H1 (cell line): Measurements from ENCODE around the gene SH3RF2. TPM values are rescaled to one million over a fixed set of nuclear protein-coding genes. Genes with fewer than 3 reads are reported as not detected.

Source experiments
- CTCF ChIA-PET: fragments of 300-600 bp; sonication (Branson Sonifier 250); formaldehyde crosslinking; loops from one replicate; lab custom pipeline; 2021; ENCODE audit not compliant: partially characterized antibody; lab: Charles Lee
- POLR2A ChIA-PET: fragments of 300-600 bp; sonication (Branson Sonifier 250); formaldehyde crosslinking; loops from one replicate; lab custom pipeline; 2021; ENCODE audit warnings: inconsistent platforms; ENCODE audit not compliant: partially characterized antibody; lab: Charles Lee
- DNase-seq, 2 experiments: peaks; one replicate each; pipeline versions ENCODE4 v3.0.0 to v3.0.0-alpha.2; 2010 to 2022; ENCODE audit warnings: low spot score in 2 of 2, low read depth in 1 of 2, mixed read lengths in 1 of 2
- FAIRE-seq: peaks from 2 replicates; lab custom pipeline; 2011; peaks lifted over from hg19 to GRCh38; lab: Jason Lieb, UNC
- H2AFZ ChIP-seq: 2 replicates; pipeline ENCODE4 v1.8.1; 2012; ENCODE audit warnings: low read length, inconsistent platforms
- H2AK5ac ChIP-seq: 2 replicates; pipeline ENCODE4 v1.6.1; 2013; ENCODE audit warnings: low read depth, low read length
- H2BK120ac ChIP-seq: replicated peaks from 2 replicates; pipeline ENCODE3; 2013; ENCODE audit warnings: low read depth, low read length, inconsistent platforms
- H2BK12ac ChIP-seq: 2 replicates; pipeline ENCODE4 v1.6.1; 2013; ENCODE audit warnings: low read depth, low read length
- H2BK15ac ChIP-seq: 2 replicates; pipeline ENCODE4 v1.6.1; 2013; ENCODE audit warnings: low read length
- H2BK20ac ChIP-seq: 2 replicates; pipeline ENCODE4 v1.6.1; 2013; ENCODE audit warnings: low read length
- H2BK5ac ChIP-seq: 2 replicates; pipeline ENCODE4 v1.6.1; 2013; ENCODE audit warnings: low read depth, low read length
- H3K14ac ChIP-seq: 2 replicates; pipeline ENCODE4 v1.6.1; 2013; ENCODE audit warnings: inconsistent platforms; ENCODE audit not compliant: insufficient read length
- H3K18ac ChIP-seq: 2 replicates; pipeline ENCODE4 v1.6.1; 2013; ENCODE audit warnings: low read length; ENCODE audit errors: extremely low read depth
- H3K23ac ChIP-seq: 2 replicates; pipeline ENCODE4 v1.6.1; 2013; ENCODE audit warnings: inconsistent platforms; ENCODE audit not compliant: insufficient read length
- H3K23me2 ChIP-seq: 2 replicates; pipeline ENCODE4 v1.6.1; 2013; ENCODE audit warnings: low read depth, low read length
- H3K27ac ChIP-seq: 2 replicates; pipeline ENCODE4 v1.6.1; 2011; ENCODE audit warnings: low read depth, low read length, inconsistent platforms
- H3K27me3 ChIP-seq, 4 experiments: replicated peaks in 1 of 4; 1 replicate in 1 of 4; 2 replicates in 3 of 4; pipeline versions ENCODE4 v1.6.1 to v1.8.1; 2011 to 2013; ENCODE audit warnings: low read length in 3 of 4, mild to moderate bottlenecking in 3 of 4, inconsistent platforms in 2 of 4, mixed read lengths in 2 of 4, moderate library complexity in 1 of 4; ENCODE audit not compliant: control insufficient read depth in 3 of 4, insufficient read depth in 3 of 4; ENCODE audit errors: extremely low read depth in 1 of 4
- H3K36me3 ChIP-seq, 4 experiments: 2 replicates each; pipeline versions ENCODE4 v1.6.1 to v1.8.1; 2011 to 2013; ENCODE audit warnings: mild to moderate bottlenecking in 4 of 4, low read length in 3 of 4, moderate library complexity in 2 of 4, control low read depth in 1 of 4, inconsistent platforms in 1 of 4; ENCODE audit not compliant: insufficient read depth in 4 of 4, control insufficient read depth in 2 of 4
- H3K4ac ChIP-seq: replicated peaks from 2 replicates; pipeline ENCODE3; 2013; ENCODE audit warnings: low read length, low read depth, mixed read lengths, inconsistent platforms; ENCODE audit not compliant: insufficient read length
- H3K4me1 ChIP-seq, 4 experiments: replicated peaks in 1 of 4; 1 replicate in 1 of 4; 2 replicates in 3 of 4; pipeline versions ENCODE4 v1.6.1 to v1.8.1; 2011 to 2013; ENCODE audit warnings: low read length in 3 of 4, inconsistent platforms in 2 of 4, mixed read lengths in 1 of 4; ENCODE audit not compliant: insufficient read depth in 4 of 4, control insufficient read depth in 3 of 4
- H3K4me2 ChIP-seq, 2 experiments: 2 replicates each; pipeline versions ENCODE4 v1.6.1 to v1.8.1; 2011 to 2013; ENCODE audit warnings: low read depth in 2 of 2, low read length in 2 of 2, control low read depth in 1 of 2, inconsistent platforms in 1 of 2, mild to moderate bottlenecking in 1 of 2; ENCODE audit not compliant: insufficient read depth in 1 of 2
- H3K4me3 ChIP-seq, 4 experiments: fragments of 200-600, 300-600 bp in 1 of 4; sonication (generic), shearing (Covaris generic), sonication (Bioruptor Twin) in 1 of 4; 2 replicates each; pipeline versions ENCODE4 v1.5.1 to v1.8.1; 2011 to 2016; ENCODE audit warnings: low read length in 4 of 4, low read depth in 3 of 4, control low read depth in 2 of 4, inconsistent platforms in 2 of 4, mild to moderate bottlenecking in 2 of 4, mixed read lengths in 1 of 4, moderate library complexity in 1 of 4; ENCODE audit not compliant: insufficient read depth in 2 of 4; ENCODE audit errors: extremely low read depth in 1 of 4
- H3K56ac ChIP-seq: replicated peaks from 2 replicates; pipeline ENCODE3; 2013; ENCODE audit warnings: low read depth, mild to moderate bottlenecking, mixed read lengths, low read length, inconsistent platforms; ENCODE audit not compliant: insufficient read length
- H3K79me1 ChIP-seq: 2 replicates; pipeline ENCODE4 v1.6.1; 2013; ENCODE audit warnings: low read depth, low read length, control low read depth
- H3K79me2 ChIP-seq, 2 experiments: 2 replicates each; pipeline versions ENCODE4 v1.6.1 to v1.8.1; 2012 to 2013; ENCODE audit warnings: low read length in 2 of 2, mild to moderate bottlenecking in 2 of 2, inconsistent platforms in 1 of 2; ENCODE audit not compliant: insufficient read depth in 2 of 2, control insufficient read depth in 1 of 2
- H3K9ac ChIP-seq, 4 experiments: replicated peaks in 1 of 4; 1 replicate in 1 of 4; 2 replicates in 3 of 4; pipeline versions ENCODE4 v1.6.1 to v1.8.1; 2011 to 2013; ENCODE audit warnings: low read depth in 3 of 4, low read length in 3 of 4, control low read depth in 2 of 4, mild to moderate bottlenecking in 2 of 4, moderate library complexity in 2 of 4, inconsistent platforms in 1 of 4; ENCODE audit errors: extremely low read depth in 1 of 4
- H3K9me3 ChIP-seq, 2 experiments: 2 replicates each; pipeline versions ENCODE4 v1.6.1 to v1.8.1; 2012 to 2013; ENCODE audit warnings: mild to moderate bottlenecking in 2 of 2, moderate library complexity in 2 of 2, control low read depth in 1 of 2, inconsistent platforms in 1 of 2, low read depth in 1 of 2, low read length in 1 of 2, mixed read lengths in 1 of 2; ENCODE audit not compliant: insufficient read depth in 2 of 2
- H4K20me1 ChIP-seq, 2 experiments: replicated peaks in 1 of 2; 2 replicates each; pipeline versions ENCODE3 to v1.8.1; 2011 to 2013; ENCODE audit warnings: inconsistent platforms in 2 of 2, low read length in 2 of 2, mild to moderate bottlenecking in 1 of 2; ENCODE audit not compliant: insufficient read depth in 2 of 2, control insufficient read depth in 1 of 2
- H4K5ac ChIP-seq: 2 replicates; pipeline ENCODE4 v1.6.1; 2013; ENCODE audit warnings: low read length, low read depth, mixed read lengths, inconsistent platforms; ENCODE audit not compliant: insufficient read length
- H4K8ac ChIP-seq: 2 replicates; pipeline ENCODE4 v1.8.0; 2013; ENCODE audit warnings: mild to moderate bottlenecking, moderate library complexity, low read length, inconsistent platforms; ENCODE audit not compliant: insufficient read depth; ENCODE audit errors: extremely low read depth
- H4K91ac ChIP-seq: replicated peaks from 2 replicates; pipeline ENCODE3; 2013; ENCODE audit warnings: low read length, mixed read lengths, inconsistent platforms; ENCODE audit not compliant: insufficient read length
- BCL11A ChIP-seq, 2 experiments: IDR thresholded peaks; one replicate each; pipeline ENCODE4 v1.6.1; 2011; ENCODE audit warnings: low read depth in 2 of 2, low read length in 2 of 2, mild to moderate bottlenecking in 2 of 2
- CBX5 ChIP-seq: fragments of 300-800, 300-1000 bp; sonication (generic); IDR thresholded peaks from 2 replicates; pipeline ENCODE4 v1.7.1; 2016; ENCODE audit warnings: antibody characterized with exemption, low read length, low read depth
- CHD2 ChIP-seq: IDR thresholded peaks from 2 replicates; pipeline ENCODE4 v1.6.1; 2012; ENCODE audit warnings: low read length, improper control_type of control experiment
- EGR1 ChIP-seq: IDR thresholded peaks from 2 replicates; pipeline ENCODE4 v1.6.1; 2011; ENCODE audit warnings: low read depth, low read length, borderline replicate concordance
- EZH2 ChIP-seq: fragments of 200-600 bp; sonication (generic); IDR thresholded peaks from 2 replicates; pipeline ENCODE4 v1.7.1; 2012; ENCODE audit warnings: low read depth, mild to moderate bottlenecking, moderate library complexity, low read length, inconsistent platforms; ENCODE audit not compliant: severe bottlenecking
- HDAC6 ChIP-seq: IDR thresholded peaks from one replicate; pipeline ENCODE4 v1.7.1; 2012; ENCODE audit warnings: low read depth, mild to moderate bottlenecking, inconsistent platforms, low read length, moderate library complexity
- KDM5A ChIP-seq: fragments of 200-600 bp; IDR thresholded peaks from 2 replicates; pipeline ENCODE4 v1.7.1; 2012; ENCODE audit warnings: mild to moderate bottlenecking, low read length, inconsistent platforms, mixed read lengths
- NRF1 ChIP-seq: IDR thresholded peaks from 2 replicates; pipeline ENCODE4 v1.6.1; 2011; ENCODE audit warnings: mild to moderate bottlenecking, low read depth, low read length, improper control_type of control experiment
- SIX5 ChIP-seq: IDR thresholded peaks from 2 replicates; pipeline ENCODE4 v1.6.1; 2011; ENCODE audit warnings: mild to moderate bottlenecking, low read depth, low read length
- SP2 ChIP-seq: IDR thresholded peaks from 2 replicates; pipeline ENCODE4 v1.6.1; 2012; ENCODE audit warnings: mild to moderate bottlenecking, low read length, inconsistent platforms
- SUZ12 ChIP-seq: fragments of 200-600 bp; sonication (generic); IDR thresholded peaks from 2 replicates; pipeline ENCODE4 v1.6.1; 2012; ENCODE audit warnings: mild to moderate bottlenecking, inconsistent platforms, low read length, moderate library complexity, mixed read lengths
- TAF1 ChIP-seq: IDR thresholded peaks from 2 replicates; pipeline ENCODE4 v1.6.1; 2011; ENCODE audit warnings: mild to moderate bottlenecking, low read depth, low read length
- USF2 ChIP-seq: IDR thresholded peaks from 2 replicates; pipeline ENCODE4 v1.6.1; 2011; ENCODE audit warnings: low read length, improper control_type of control experiment
- WGBS, 2 experiments: shearing (Covaris generic) in 1 of 2; methylation state at CpG; one replicate each; pipeline versions ENCODE4 v1.1.6 to v1.1.7; 2013 to 2015; ENCODE audit warnings: low lambda C conversion rate in 2 of 2, mixed read lengths in 2 of 2, inconsistent platforms in 1 of 2, low coverage in 1 of 2, missing lambda C conversion rate in 1 of 2; ENCODE audit not compliant: insufficient replicate concordance in 2 of 2, insufficient coverage in 1 of 2, insufficient read length in 1 of 2; ENCODE audit errors: extremely low coverage in 1 of 2, missing lambda C conversion rate in 1 of 2; 5-methylcytosine and 5-hydroxymethylcytosine counted together
- polyA plus RNA-seq, 7 experiments: library from polyadenylated mRNA; depleted of rRNA in 3 of 7; stranded (reverse) in 5 of 7; unstranded in 2 of 7; fragments of >200 nt in 5 of 7; fragments of 200-250 nt in 2 of 7; gene quantifications; 1 replicate in 5 of 7; 2 replicates in 1 of 7; 4 replicates in 1 of 7; pipeline versions ENCODE4 v1.2.1 to v1.2.3, GENCODE V29; 2011 to 2013; ENCODE audit warnings: missing spikeins in 2 of 7, mixed read lengths in 2 of 7
- total RNA-seq: library from RNA; stranded (reverse); fragmentation: NEBNext Ultra II Directional; extraction: Animal tissue kit (Norgen Biotek cat#: 25700); gene quantifications from 2 replicates; pipeline ENCODE4 v1.2.1, GENCODE V29; 2021

SH3RF2 gene
- total and polyA plus RNA-seq, 2 of the 8 experiments (the other 6 are each of a cell fraction or from before 2014, with no cell fraction given), result 0.80 to 0.95 TPM

GRCh38 chr5:145968970-145969713 lies 32.8 kb downstream of the SH3RF2 start:
- H4K5ac ChIP-seq, result no peak overlapping the region
- 93% methylated on average over 4 of the region's 4 CpGs; no CpG with 5 or more reads in 1 of the 2 experiments for WGBS, 2 experiments
- no peak overlapping the region for H2BK120ac ChIP-seq
- no peaks in the 10 kb centered on the region for H4K20me1 ChIP-seq
- no peak overlapping the region for H2AK5ac ChIP-seq
- no peak overlapping the region for H2BK5ac ChIP-seq
- POLR2A ChIA-PET, result interaction anchor here (0.6 kb wide), 1 partner anchor 28 kb away, joined by 3 read pairs; no protein-coding TSS in a partner anchor
- H3K27ac ChIP-seq, result no peak overlapping the region
- no peak overlapping the region for H2BK12ac ChIP-seq
- no peak for FAIRE-seq
- H2AFZ ChIP-seq, result no peak overlapping the region; the same call in 1 of the 2 replicates
- no peak overlapping the region for H3K18ac ChIP-seq
- no peak overlapping the region for H3K9ac ChIP-seq
- H3K36me3 ChIP-seq, result no peaks in the 10 kb centered on the region
- no peak overlapping the region for H2BK20ac ChIP-seq
- no peak overlapping the region for H3K56ac ChIP-seq
- no peak for DNase-seq
- H3K9me3 ChIP-seq, result peaks cover 0 to 2% of the 10 kb centered on the region in 2 experiments; a peak in 1 of 4 replicates
- CTCF ChIA-PET, result interaction anchor here (1.0 to 1.3 kb wide), 3 partner anchors 12 to 78 kb away, joined by 3 read pairs; no protein-coding TSS in a partner anchor
- no peak overlapping the region for H3K4ac ChIP-seq
- H2BK15ac ChIP-seq, result no peak overlapping the region
- H3K4me2 ChIP-seq, result no peak overlapping the region
- no peak overlapping the region for H3K4me3 ChIP-seq
- H3K27me3 ChIP-seq, result no peaks in the 10 kb centered on the region
- H3K79me1 ChIP-seq, result no peaks in the 10 kb centered on the region
- H3K79me2 ChIP-seq, result no peaks in the 10 kb centered on the region
- H3K23me2 ChIP-seq, result no peaks in the 10 kb centered on the region
- H4K8ac ChIP-seq, result no peak overlapping the region
- H3K4me1 ChIP-seq, result no peaks in the 10 kb centered on the region
- no peak overlapping the region for H3K23ac ChIP-seq
- no peak overlapping the region for H3K14ac ChIP-seq
- no peak overlapping the region for H4K91ac ChIP-seq
- no peak for TF ChIP-seq SP2
- no peak for TF ChIP-seq SIX5
- TF ChIP-seq EZH2, result no peak
- TF ChIP-seq HDAC6, result no peak
- TF ChIP-seq NRF1, result no peak
- TF ChIP-seq KDM5A, result no peak
- TF ChIP-seq TAF1, result no peak
- no peak for TF ChIP-seq USF2
- no peak for TF ChIP-seq BCL11A (IDR thresholded peaks at IDR 0.05; ENCODE audit: low read depth in 2 of 2, low read length in 2 of 2)
- TF ChIP-seq CBX5, result no peak
- no peak for TF ChIP-seq CHD2
- no peak for TF ChIP-seq SUZ12
- no peak for TF ChIP-seq EGR1
